Thyroid gland (tissue), 4 donors: ENCODE measurements around the gene RASGRP2. TPM values are rescaled to one million over a fixed set of nuclear protein-coding genes. Genes with fewer than 3 reads are reported as not detected.

ENCODE experiments used
- DNase-seq, 2 donors: peaks; one replicate each; pipeline ENCODE4 v3.0.0-alpha.2; 2019
- H3K27ac ChIP-seq, 3 donors: fragments of 200-600 bp; sonication (generic); 1 replicate in 2 of 3; 2 replicates in 1 of 3; pipeline ENCODE4 v1.5.1; 2016 to 2019; ENCODE audit warnings: mild to moderate bottlenecking in 1 of 3, moderate library complexity in 1 of 3
- H3K27me3 ChIP-seq: fragments of 200-600 bp; sonication (generic); one replicate; pipeline ENCODE4 v1.5.1; 2019
- H3K36me3 ChIP-seq, 2 donors: fragments of 200-600 bp; sonication (generic); one replicate each; pipeline ENCODE4 v1.5.1; 2016 to 2019
- H3K4me1 ChIP-seq, 2 donors: fragments of 200-600 bp; sonication (generic); one replicate each; pipeline ENCODE4 v1.5.1; 2017 to 2019
- H3K4me3 ChIP-seq, 3 donors: fragments of 200-600 bp; sonication (generic); replicated peaks in 1 of 3; 1 replicate in 2 of 3; 2 replicates in 1 of 3; pipeline ENCODE4 v1.5.1; 2016; ENCODE audit warnings: mild to moderate bottlenecking in 1 of 3
- H3K9me3 ChIP-seq: fragments of 200-600 bp; sonication (generic); one replicate; pipeline ENCODE4 v1.5.1; 2017
- POLR2A ChIP-seq, 2 donors: fragments of 450-650 bp; IDR thresholded peaks; one replicate each; pipeline ENCODE4 v1.6.1; 2017; ENCODE audit warnings: antibody characterized with exemption in 2 of 2, mild to moderate bottlenecking in 2 of 2, moderate library complexity in 1 of 2
- WGBS, 2 donors: methylation state at CpG; one replicate each; pipeline ENCODE4 v1.1.5; 2017; 5-methylcytosine and 5-hydroxymethylcytosine counted together
- intact Hi-C: fragments of 100-400 bp; cut with DNase I; formaldehyde crosslinking; loops from one replicate; pipeline ENCODE4 v1.15.1; 2023
- total RNA-seq, 4 donors: library from RNA; depleted of rRNA; stranded (reverse); fragments of >200 nt; gene quantifications; one replicate each; pipeline ENCODE4 v1.2.3, GENCODE V29; 2016
- TF ChIP-seq, protein P1 (sequence below), 6 experiments: fragments of 200-600 bp in 3 of 6; fragments of 450-650 bp in 3 of 6; sonication (generic) in 3 of 6; IDR thresholded peaks; one replicate each; pipeline ENCODE4 v1.5.1; 2016 to 2019; ENCODE audit warnings: antibody characterized with exemption in 6 of 6, mild to moderate bottlenecking in 2 of 6, inconsistent platforms in 1 of 6, moderate library complexity in 1 of 6

RASGRP2 gene
- total RNA-seq, 4 donors from 2014 or later: 2.8 to 8.9 (median 6.6) TPM

DNA sequence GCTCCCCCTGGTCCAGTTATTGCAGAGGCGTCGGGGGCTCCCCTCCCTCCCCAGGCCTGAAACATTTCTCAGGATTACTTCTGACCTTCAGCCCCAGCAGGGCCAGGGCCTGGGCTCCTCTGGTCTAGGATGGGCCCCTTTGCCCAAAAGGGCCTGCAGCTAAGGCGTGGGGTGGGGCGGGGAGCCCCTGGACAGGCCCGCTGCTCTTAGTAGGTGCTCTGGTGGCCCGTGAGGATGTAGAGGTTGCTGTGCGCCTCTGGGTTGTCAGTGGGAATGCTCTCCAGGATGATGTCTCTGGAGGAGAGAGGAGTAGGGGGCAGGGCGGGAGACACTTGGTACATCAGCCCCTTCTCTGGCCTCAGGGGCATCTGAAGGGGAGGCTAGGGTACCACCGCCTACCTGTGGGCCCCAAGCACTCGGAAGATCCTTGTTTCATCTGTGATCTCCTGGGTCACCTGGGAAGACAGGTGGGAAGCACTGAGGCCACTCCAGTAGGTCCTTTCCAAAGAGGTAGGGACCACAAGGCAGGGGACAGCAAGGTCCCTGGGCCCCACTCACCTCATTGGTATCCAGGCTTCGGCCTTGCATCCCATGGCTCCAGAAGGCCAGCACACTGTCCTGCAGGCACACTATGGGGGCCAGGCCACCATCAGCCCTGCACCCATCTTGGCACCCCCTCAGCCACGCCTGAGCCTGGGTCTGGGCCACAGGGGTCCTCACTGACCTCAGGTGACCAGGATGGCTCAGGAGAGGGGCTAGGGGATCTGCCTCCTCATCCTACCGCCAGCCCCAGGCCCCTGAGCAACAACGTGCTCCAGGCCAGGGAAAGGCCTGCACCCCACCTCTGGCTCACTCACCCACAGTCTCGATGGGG lies 45.6 kb upstream of the RASGRP2 start:
- WGBS, 2 donors: 94 to 96% methylated on average over 9 to 15 of the region's 15 CpGs
- intact Hi-C loops: loop anchor here (10.0 kb wide), 1 partner anchor 105 kb away; no protein-coding TSS in a partner anchor
- peaks cover 0 to 12% of the 10 kb centered on the region in 2 donors for H3K36me3 ChIP-seq
- H3K27me3 ChIP-seq: no peaks in the 10 kb centered on the region
- TF ChIP-seq POLR2A (IDR thresholded peaks at IDR 0.05): no peak
- TF ChIP-seq, protein P1, sequence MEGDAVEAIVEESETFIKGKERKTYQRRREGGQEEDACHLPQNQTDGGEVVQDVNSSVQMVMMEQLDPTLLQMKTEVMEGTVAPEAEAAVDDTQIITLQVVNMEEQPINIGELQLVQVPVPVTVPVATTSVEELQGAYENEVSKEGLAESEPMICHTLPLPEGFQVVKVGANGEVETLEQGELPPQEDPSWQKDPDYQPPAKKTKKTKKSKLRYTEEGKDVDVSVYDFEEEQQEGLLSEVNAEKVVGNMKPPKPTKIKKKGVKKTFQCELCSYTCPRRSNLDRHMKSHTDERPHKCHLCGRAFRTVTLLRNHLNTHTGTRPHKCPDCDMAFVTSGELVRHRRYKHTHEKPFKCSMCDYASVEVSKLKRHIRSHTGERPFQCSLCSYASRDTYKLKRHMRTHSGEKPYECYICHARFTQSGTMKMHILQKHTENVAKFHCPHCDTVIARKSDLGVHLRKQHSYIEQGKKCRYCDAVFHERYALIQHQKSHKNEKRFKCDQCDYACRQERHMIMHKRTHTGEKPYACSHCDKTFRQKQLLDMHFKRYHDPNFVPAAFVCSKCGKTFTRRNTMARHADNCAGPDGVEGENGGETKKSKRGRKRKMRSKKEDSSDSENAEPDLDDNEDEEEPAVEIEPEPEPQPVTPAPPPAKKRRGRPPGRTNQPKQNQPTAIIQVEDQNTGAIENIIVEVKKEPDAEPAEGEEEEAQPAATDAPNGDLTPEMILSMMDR (IDR thresholded peaks at IDR 0.05): no peak
- no peak for DNase-seq
- H3K4me3 ChIP-seq: no peak overlapping the region
- no peaks in the 10 kb centered on the region for H3K9me3 ChIP-seq
- H3K4me1 ChIP-seq: no peaks in the 10 kb centered on the region
- H3K27ac ChIP-seq: no peak overlapping the region

DNA sequence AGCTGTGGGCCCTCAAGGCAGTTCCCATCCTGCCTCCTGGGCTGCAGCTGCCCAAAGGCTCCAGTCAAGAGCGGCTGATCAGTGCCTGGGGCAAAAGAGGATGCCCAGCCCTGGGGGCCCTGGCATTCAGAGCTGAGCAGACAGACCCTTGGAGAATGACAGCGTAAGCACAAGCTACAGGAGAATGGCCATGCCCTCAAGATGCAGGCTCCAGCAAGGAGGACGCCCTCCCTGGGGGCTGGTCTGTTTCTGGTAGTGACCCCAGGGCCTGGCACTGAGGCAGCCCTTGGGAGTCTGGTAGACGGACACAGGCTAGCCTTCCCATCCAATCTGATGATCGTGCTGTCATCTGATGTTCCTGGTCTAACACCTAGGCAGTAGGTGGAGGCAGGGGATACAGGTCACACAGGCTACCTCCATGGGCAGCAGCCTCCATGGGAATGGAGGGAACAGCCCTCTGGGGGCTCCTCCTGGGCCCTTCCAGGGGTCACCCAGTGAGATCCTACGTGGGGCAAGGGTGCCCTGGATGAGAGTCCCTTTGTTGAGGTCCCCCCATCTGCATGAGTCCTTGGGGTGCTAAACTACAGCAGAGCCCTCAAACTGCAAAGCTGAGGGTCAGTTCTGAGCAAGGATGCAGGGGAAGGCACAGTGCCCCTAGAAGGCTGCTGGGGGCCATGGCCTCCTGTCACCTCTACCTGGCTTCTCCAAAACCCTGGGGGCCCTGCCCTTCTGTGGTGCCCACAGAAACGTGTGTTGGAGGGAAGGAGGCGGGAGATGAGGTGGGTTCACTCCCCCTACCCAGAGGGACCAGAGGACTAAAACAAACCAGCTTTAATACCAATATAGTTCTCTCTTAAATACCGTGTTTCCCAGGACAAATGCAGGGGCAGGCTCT lies 44.6 kb upstream of the RASGRP2 start:
- no peaks in the 10 kb centered on the region for H3K9me3 ChIP-seq
- intact Hi-C loops: loop anchor here (10.0 kb wide), 1 partner anchor 106 kb away; no protein-coding TSS in a partner anchor
- DNase-seq: no peak
- H3K36me3 ChIP-seq: peaks cover 0 to 12% of the 10 kb centered on the region in 2 donors
- H3K27me3 ChIP-seq: no peaks in the 10 kb centered on the region
- WGBS, 2 donors: 87 to 91% methylated on average over 5 to 9 of the region's 9 CpGs
- no peak overlapping the region for H3K4me3 ChIP-seq
- TF ChIP-seq, protein P1 (IDR thresholded peaks at IDR 0.05): no peak
- no peak for TF ChIP-seq POLR2A (IDR thresholded peaks at IDR 0.05)
- no peak overlapping the region for H3K27ac ChIP-seq
- H3K4me1 ChIP-seq: no peaks in the 10 kb centered on the region

DNA sequence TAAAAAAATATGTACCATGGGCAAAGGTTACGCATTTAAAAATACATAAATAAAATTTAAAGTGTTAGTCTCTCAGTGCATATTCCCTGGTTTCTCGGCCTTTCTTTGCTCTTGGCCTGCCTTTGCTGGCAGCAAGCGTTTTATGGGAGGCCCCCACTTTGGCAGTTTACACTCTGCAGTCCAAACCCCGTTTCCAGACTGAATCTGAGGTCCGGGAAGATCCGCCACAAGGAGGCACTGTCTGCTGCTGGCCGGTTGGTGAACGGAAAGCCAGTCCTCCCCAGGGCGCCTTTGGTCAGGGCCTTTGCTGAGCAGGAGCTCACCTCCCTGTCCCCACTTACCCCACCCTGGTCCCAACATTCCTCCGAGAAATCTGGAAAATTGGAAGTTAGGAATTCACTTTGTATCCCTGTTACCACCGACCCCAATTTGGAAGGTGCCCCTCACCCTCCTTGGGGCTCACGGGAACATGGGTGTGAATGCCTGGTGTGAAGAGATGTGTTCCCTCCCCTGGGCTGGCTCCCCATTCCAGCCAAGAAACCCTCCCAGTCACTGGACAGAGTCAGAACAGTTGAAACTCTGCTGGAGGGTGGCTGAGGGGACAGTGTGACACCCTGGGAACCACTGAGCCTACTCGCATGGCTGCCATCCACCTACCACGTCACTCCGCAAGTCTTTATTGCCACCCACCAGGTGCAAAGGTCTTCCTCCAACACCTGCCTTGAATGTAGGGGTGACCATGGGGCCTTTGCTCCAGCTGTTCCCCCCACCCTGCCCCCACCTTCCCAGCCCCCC lies 43.8 kb upstream of the RASGRP2 start:
- H3K4me1 ChIP-seq: no peaks in the 10 kb centered on the region
- no peak overlapping the region for H3K4me3 ChIP-seq
- H3K27me3 ChIP-seq: no peaks in the 10 kb centered on the region
- 54 to 62% methylated on average over 13 to 15 of the region's 15 CpGs for WGBS, 2 donors
- no peaks in the 10 kb centered on the region for H3K9me3 ChIP-seq
- DNase-seq: peak; percentile 48 to 54
- TF ChIP-seq POLR2A (IDR thresholded peaks at IDR 0.05): no peak
- TF ChIP-seq, protein P1 (IDR thresholded peaks at IDR 0.05): peak in 5 of 6 experiments; percentile 20 to 61 (median 36)
- H3K27ac ChIP-seq: no peak overlapping the region
- intact Hi-C loops: loop anchor here (10.0 kb wide), 1 partner anchor 107 kb away; no protein-coding TSS in a partner anchor
- peaks cover 0 to 12% of the 10 kb centered on the region in 2 donors for H3K36me3 ChIP-seq

DNA sequence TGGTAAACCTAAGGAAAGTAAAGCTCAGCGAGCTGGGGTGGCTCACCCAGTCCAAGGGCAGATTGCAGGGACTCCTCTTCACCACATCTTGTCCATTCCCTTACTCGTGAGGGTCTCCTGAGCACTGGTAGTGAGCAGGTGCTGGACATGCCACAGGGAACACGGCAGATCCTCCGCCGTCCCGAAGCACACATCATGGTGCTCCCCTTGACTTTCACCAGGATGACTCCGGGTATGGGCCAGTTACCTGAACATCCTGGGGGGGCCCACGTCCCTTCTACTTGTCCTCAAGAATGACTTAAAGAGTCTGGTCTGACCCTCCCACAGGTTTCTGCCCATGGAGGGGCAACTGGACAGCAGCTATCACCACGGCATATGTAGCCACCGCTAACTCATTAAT lies 42.4 kb upstream of the RASGRP2 start:
- intact Hi-C loops: loop anchor here (10.0 kb wide), 1 partner anchor 108 kb away; no protein-coding TSS in a partner anchor
- Histone ChIP-seq H3K36me3 (peaks cover 0 to 12% of the 10 kb centered on the region in 2 donors), H3K4me3 (no peak overlapping the region), H3K4me1 (no peaks in the 10 kb centered on the region), H3K27me3 (no peaks in the 10 kb centered on the region), H3K27ac (no peak overlapping the region), H3K9me3 (no peaks in the 10 kb centered on the region)
- 87 to 97% methylated on average over 10 of the region's 10 CpGs for WGBS, 2 donors
- no peak for DNase-seq
- TF ChIP-seq POLR2A (IDR thresholded peaks at IDR 0.05): no peak
- TF ChIP-seq, protein P1 (IDR thresholded peaks at IDR 0.05): no peak
